A172 (cell line): ENCODE results near the gene WBP2. TPM values are rescaled to one million over a fixed set of nuclear protein-coding genes. Genes with fewer than 3 reads are reported as not detected.
"Not testable (repeated sequence)": the region's sequence is repeated elsewhere in the genome, so short reads cannot be mapped to it uniquely, and the experiment has no call there.

Experiments used
- DNase-seq: peaks from one replicate; pipeline ENCODE4 v3.0.0-alpha.2; 2015; ENCODE audit warnings: low spot score
- total RNA-seq: library from RNA; depleted of rRNA; stranded (reverse); fragments of >200 nt; shearing (Covaris generic); gene quantifications from 2 replicates; pipeline ENCODE4 v1.2.3, GENCODE V29; 2014

WBP2 gene
- total RNA-seq, 1 experiment from 2014 or later, result 68.5 TPM

GRCh38 chr17:75868730-75869281 lies 13.7 kb upstream of the WBP2 start:
- DNase-seq, result not testable (repeated sequence)

GRCh38 chr17:75865404-75866188 lies 10.5 kb upstream of the WBP2 start:
- not testable (repeated sequence) for DNase-seq

DNA sequence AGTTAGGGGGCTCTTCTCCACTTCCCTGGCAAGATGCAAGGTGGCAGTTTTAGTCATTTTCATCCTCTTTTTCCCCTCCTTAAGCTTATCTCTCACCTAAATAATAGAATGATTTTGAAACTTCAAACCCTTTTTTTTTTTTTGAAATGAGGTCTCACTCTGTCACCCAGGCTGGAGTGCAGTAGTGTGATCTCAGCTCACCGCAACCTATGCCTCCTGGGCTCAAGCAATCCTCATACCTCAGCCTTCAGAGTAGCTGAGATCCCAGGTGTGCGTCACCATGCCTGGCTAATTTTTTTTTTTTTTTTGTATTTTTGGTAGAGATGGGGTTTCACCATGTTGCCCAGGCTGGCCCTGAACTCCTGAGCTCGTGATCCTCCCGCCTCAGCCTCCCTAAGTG lies 9.8 kb upstream of the WBP2 start:
- not testable (repeated sequence) for DNase-seq

DNA sequence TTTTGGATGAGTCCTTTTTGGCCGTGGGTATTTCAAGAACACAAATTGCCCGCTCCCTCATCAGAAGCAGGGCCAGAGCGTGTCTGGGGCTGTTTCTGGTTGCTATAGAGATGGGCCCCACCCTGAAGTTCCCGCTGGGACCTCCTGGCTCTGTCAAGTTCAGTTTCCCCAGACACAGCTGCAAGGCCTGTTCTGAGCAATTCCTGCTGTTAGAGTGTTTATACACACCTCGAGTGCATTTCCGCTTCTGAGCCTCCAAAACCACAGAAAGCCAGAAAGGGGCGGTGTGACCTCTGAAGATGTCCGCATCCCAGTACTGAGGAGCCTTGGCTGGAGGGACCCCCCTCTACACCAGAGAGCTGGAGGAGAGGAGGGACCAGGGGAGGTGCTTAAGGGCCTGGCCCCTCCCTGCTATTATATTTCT lies 9.3 kb upstream of the WBP2 start:
- DNase-seq, result peak; percentile 86

- DNase-seq, result no peak
These were observed 6.8 kb upstream of the WBP2 start for GRCh38 chr17:75861927-75862317.

- not testable (repeated sequence) for DNase-seq
These were observed 4.2 kb upstream of the WBP2 start for GRCh38 chr17:75859358-75859757.

- DNase-seq, result no peak
These were observed 1.1 kb upstream of the WBP2 start for GRCh38 chr17:75856062-75856756.

DNA sequence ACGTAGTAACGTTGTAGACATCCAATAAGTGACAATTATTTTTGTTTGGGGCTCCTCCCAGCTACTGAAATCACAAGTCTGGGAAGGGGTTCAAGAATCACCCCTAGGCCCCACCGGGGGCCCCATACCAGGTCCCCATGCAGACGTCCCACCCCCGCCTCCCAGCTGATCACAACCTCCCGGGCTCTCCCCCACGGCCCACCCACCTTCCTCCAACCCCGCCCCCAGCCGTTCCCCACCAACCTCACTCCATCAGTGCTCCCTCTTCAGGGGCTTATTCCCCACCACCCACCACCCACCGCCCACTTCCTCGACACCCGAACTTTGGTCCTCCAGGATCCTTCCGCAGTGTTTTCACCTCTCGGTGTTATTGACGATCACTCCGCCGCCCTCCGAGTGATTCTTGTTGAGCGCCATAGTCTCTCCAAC lies 240 bp downstream of the WBP2 start:
- no peak for DNase-seq

GRCh38 chr17:75854101-75854748 lies 910 bp downstream of the WBP2 start:
- DNase-seq, result peak; percentile 92

DNA sequence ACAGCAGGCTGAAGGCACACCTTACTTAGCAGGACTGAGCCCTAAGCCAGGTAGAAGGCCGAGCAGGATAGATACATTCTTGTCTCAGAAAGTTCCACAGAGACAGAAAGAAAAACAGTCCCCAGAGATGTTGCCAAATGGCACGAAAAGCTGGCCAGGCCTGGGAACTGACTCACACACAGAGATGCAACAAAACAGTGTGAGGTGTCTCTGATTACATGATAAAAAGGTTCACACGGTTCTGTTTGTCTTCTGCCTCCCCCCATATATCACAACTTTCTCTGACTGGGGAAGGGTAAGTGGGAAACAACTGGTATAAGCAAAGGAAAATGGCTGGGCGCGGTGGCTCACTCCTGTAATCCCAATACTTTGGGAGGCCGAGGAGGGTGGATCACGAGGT lies 1.7 kb downstream of the WBP2 start:
- peak; percentile 81 for DNase-seq

- DNase-seq, result not testable (repeated sequence)
These were observed 3.5 kb downstream of the WBP2 start for GRCh38 chr17:75851693-75851991.

DNA sequence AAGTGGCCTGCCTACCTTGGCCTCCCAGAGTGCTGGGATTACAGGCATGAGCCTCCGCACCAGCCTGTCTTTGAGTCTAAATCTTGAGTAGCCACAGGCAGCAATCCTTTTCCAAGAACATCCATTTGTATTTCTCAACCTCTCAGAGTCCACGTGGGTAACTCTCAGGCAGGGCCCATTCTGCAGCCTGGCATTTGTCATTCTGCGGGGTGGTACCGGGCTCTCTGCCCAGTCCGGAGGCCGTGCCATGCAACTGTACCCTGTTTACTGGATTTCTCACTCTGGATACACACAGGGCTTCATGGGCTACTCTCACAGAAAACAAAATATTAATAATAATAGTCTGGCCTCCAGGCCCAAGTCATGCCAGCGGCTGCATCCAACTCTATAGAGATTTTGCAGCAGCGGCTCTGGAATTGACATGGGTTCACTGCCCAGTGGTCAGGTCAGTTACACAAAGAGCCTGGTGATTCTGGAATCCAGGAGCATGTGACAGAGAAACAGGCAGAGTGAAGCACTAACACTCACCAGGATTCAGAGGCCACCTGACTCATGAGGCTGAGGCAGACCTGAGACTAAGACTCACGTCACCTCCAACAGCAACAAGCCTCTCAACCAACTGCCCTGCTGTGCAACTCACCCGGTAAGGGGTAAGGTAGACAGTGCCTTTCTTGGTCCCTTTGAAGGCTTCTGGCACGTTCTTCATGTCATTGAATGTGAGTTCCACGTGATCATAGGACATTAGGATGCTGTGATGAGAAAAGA lies 4.0 kb downstream of the WBP2 start:
- DNase-seq, result no peak

DNA sequence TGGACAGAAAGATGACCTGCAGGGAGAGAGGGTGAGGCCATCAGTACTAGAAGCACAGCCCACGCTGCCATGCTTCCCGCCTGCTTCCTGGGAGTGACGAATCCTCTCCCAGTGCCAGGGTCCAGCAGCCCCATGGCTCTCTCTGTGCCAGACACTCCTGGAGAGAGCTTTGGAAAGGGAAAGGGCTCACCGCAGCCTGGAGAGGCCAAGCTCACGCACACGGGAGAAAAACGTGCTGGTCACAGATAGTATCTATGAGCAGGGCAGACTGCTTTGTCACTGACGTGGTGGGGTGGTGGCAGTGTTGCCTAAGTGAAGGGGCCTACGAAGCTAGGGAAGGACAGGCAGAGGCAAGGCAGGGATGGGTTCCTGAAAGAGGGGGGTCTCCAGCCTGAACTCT lies 5.4 kb downstream of the WBP2 start:
- no peak for DNase-seq

DNA sequence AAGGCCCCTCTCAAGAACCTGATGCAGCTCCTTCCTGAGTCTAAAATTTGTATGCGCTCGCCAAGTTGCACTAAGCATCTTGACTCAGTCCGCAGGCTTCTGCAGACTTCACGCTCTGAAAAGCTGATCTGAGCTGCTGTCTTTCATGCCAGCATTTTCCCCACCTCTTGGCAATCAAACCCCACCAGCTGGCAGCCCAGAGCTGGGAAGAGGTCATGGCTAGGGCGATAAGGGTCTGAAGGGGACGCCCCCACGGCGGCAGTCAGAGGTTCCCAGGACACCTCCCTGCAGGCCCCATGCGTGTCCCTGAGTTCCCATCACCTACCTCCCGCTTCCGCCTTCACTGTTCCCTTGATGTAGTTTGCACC lies 5.9 kb downstream of the WBP2 start:
- DNase-seq, result no peak

DNA sequence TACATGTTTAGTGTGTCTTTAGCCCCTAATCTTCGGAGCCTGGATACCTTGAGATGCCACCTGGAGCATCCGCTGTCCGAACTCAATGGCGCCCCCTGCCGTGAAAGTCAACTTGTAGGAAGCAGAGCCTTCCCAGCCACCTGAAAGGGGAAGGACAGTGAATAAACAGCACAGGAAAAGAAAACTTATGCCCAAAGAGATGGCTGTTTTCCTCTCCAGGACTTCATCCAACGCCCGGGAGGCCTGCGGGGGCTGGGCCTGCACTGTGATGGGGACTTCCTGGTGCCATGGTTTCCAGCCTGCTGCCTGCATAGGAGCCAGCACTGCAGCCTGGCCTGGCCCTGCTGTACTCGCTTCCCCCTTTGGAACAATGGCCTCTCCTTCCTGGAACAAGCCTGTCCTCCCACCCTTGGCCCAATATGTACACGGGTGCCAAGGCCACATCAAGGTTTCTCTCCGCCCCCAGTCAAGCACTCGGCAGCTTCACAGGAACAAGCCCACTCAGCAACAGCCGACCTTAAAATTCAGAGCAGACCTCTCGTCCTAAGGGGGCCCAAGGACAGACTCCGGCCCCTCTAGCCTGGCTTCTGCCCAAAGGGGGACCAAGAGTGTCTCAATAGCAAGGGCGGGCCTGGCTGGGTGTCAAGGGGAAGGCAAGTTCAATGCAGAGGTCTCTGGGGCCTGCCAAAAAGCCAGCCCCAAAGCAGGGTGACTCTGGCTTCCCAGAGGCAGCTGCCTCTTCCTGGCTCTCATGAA lies 6.4 kb downstream of the WBP2 start:
- peak; percentile 53 for DNase-seq

- no peak for DNase-seq
These were observed 7.3 kb downstream of the WBP2 start for GRCh38 chr17:75847614-75848522.

DNA sequence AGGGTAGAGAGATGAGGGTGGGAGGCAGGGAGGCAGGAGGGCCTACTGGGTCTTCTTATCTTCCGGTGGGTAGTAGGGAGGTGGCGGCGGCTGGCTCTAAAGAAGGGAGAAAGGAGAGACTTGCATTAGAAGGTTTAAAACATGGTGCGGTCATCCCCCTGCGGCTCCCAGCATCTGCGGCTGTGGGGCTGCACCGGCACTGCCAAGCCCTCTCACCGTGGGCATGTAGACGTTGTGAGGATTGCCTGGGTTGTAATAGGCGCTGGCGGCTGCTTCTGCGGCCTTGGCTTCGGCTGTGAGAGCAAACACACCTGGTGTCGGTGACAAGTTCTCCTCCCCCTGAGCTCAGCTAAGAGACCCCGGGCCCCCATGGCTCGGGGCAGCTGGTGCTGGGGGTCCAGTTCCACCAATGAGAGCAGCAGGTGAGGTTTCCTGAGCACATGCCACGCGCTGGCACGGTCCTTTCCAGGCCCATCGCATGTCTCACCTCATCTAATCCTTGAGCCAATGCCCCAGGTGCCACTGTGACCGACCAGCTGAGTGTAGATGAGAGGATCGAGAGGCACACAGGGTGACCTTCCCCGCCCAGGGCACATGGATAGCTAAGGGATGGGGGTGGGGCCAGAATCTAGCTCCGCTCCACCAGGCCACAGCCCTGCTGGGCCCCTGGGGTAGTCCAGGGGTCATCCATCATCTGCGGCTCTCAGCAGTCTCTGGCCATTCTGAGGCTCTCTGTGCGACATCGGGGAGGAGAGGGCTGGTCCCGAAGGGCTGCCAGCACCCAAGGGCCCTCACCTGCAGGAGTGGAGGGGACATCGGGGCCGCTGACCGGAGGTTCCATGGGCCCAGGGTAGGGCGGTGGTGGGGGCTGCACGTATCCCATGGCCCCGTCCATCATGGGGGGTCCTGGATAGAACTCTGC lies 8.2 kb downstream of the WBP2 start:
- DNase-seq, result no peak

- DNase-seq, result peak; percentile 56
These were observed 9.0 kb downstream of the WBP2 start for GRCh38 chr17:75845933-75846691.
